Measurements from ENCODE around the gene KLHL26.

- TF ChIP-seq, protein P1, sequence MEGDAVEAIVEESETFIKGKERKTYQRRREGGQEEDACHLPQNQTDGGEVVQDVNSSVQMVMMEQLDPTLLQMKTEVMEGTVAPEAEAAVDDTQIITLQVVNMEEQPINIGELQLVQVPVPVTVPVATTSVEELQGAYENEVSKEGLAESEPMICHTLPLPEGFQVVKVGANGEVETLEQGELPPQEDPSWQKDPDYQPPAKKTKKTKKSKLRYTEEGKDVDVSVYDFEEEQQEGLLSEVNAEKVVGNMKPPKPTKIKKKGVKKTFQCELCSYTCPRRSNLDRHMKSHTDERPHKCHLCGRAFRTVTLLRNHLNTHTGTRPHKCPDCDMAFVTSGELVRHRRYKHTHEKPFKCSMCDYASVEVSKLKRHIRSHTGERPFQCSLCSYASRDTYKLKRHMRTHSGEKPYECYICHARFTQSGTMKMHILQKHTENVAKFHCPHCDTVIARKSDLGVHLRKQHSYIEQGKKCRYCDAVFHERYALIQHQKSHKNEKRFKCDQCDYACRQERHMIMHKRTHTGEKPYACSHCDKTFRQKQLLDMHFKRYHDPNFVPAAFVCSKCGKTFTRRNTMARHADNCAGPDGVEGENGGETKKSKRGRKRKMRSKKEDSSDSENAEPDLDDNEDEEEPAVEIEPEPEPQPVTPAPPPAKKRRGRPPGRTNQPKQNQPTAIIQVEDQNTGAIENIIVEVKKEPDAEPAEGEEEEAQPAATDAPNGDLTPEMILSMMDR (optimal IDR thresholded peaks at IDR 0.05 in 1 of 3, IDR thresholded peaks at IDR 0.05 in 1 of 3, conservative IDR thresholded peaks at IDR 0.05 in 1 of 3; ENCODE audit: extremely low read depth in 1 of 3, insufficient read depth in 2 of 3, low read length in 3 of 3): no peak
- no peak for TF ChIP-seq EZH2 (IDR thresholded peaks at IDR 0.05; ENCODE audit: low read length)
These were observed 63.8 kb downstream of the KLHL26 start for GRCh38 chr19:18700501-18701249.
